ENCODE measurements around the gene HS3ST3A1.
"Not testable (repeated sequence)": the region's sequence is repeated elsewhere in the genome, so short reads cannot be mapped to it uniquely, and the experiment has no call there.

HS3ST3A1 gene

DNA sequence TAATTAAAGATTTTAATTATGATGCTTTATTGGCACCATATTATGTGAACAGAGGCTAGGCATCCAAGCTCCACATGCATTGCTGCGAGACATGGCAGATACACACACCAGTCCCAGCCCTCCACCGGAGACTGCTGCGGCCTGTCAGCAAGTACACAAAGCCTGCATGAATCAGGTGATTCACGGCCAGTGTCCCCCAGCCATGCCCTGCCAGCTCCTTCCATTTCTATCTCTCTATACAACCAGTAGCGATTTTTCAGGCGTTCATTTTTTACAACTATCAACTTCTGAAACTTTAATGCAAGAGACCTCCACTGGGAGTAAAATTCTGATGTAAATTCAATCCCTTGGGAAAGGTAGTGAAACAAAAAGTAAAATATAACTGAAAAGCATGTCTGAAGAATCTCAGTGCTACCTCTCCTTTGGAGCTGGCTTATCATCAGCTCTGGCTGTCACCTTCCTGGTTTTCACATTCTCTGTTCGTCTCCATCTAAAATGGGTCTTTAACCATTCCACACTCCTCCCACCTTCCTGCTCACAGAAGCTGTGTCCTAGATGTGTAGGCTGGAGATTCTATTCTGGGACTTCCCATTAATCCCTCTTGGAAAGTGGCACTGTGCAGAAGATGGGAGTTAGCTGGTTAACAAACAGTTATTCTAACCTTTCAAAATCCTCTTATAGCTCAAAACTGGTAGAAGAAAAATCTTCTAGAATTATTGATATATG is 32.2 kb downstream of the HS3ST3A1 start:
- DNase-seq = no peak

DNA sequence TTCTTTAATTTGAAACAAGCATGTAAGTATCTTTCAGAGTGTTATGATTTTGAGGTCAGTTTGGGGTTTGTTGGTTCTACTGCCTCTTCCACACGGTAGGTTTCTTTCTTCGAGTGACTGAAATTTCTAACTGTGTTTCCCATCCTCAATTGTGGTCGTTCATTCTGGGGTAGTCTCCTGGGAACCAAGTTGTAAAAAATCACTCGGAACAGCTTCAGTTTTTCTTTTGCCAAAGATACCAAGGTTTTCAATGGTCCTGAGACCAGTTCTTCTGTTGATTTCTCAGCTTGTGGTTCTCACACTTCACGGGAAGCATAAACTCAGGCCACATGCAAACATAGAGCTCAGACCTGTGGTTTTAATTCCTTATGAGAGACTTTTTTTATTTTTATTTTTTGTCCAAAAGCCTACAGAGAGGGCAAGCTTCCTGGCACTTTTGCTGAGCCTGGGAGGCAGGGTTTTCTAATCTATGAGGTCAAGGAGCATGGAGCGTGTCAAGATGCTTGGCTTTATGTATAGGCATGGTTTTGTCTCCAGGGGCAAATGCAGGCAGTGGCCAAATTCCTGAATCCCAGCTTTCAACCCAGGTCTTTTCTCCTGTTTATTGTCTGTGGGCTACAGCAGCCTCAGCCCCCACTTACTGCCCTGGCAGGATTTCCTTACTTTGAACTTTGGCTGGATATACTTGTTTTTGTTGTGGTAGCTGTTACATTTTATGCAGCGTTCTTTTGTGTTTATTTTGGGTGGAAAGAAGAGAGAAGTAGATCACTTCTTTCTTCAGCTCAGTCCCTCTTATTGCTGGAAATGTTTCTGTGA is 32.9 kb downstream of the HS3ST3A1 start:
- no peak for DNase-seq

DNA sequence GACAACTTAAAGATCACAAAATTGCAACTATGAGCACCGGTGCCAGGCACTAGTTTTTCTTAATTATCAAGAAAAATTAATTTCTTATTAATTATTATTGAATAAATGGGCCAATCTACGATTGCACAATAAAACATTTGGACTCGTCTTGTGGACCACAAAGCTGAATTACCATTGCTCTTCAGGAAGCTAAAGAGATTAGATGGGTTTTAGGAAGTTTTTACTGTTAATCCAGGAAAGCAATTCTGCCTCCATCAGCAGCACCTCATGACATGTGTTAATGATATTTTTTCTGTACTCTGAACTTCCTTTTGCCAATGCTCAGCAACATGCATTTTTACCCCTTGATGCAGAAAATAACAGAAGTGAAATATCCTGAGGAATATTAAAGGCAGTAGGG is 37.9 kb downstream of the HS3ST3A1 start:
- DNase-seq = no peak

DNA sequence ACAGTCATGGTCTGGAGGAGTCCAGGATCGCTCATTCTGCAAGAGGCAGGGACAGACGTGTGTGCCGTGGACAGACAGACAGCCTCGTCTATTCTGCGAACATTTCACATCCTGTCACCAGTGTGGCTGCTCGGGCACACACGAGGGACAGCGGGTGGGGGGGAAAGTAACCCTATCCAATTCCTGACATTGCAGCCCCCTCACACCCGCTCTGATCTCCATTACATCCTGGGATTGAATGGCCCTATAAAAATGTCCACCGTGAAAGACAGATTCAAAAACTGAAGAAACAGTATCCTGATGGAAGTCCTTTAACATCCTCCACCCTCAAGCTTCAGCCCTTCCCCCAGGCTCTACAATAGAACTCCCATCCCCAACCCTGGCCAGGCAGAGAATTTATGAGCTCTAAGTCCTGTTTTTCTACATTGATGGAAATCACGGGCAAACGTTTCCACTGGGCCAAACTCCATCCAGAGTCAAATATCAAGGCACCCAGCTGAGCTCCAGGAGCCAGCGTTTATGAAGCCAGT is 39.4 kb downstream of the HS3ST3A1 start:
- no peak for DNase-seq

DNA sequence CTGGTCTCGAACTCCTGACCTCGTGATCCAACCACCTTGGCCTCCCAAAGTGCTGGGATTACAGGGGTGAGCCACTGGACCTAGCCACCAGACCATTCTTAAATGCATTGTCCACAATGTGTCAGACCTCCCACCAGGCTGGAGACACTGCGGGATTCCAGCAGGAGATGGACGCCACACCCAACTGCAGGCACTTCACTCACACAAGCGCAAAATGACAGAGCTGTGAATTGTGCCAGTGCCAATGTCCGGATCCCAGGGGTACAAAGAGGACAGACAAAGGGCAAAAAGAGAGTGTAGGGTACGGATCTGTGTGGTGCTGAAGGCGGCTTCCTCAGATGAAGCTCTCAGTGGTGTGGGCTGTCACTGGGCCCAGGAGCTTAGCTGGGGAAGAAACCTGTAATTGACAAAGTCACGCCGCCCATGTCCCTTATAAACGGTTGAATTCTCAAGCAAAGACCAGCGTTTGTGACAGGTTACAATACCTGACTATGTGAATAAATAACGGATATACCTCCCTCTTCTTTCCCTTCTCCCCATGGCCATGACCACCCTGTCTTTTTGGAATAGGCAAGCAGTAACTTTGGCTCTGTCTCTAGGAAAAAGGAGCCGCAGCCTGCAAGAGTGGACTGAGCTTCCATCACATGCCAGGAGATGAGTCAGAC is 40.0 kb downstream of the HS3ST3A1 start:
- no peak for DNase-seq

DNA sequence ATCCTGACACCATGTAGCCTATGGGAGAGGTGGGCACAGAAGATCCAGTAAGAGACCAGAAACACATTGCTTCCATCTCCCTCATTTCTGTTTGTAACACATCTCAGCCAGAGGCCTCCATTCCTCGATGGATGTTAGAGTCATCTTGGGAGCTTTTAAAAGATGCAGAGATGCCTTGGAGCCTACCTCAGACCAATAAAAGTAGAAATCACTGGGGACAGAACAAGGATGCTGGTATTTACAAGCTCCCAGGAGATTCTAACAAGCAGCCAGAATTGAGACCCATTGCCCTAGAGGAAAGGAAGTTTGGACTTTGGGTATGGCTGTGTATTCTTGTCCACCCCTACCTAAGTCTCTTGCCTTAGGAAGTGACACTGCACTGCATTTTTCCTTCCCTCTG is 40.8 kb downstream of the HS3ST3A1 start:
- DNase-seq = no peak

DNA sequence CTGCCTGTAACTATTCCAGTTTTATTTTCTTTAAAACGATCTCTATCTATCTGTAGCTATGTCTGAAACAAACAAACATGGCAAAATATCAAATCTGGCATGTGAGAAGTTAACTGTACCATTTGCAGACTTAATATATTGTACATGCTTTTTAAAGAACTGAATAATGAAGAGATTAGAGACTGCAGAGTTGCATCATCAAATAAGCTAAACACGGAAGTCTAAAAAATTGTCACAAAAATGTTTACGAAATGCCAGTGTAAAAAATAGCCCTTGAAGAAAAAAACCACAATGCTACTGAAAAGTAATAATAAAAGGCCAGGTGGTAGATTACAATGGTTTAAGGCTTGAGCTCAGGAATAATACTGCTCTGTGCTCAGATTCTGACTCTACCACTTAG is 43.1 kb downstream of the HS3ST3A1 start:
- no peak for DNase-seq

DNA sequence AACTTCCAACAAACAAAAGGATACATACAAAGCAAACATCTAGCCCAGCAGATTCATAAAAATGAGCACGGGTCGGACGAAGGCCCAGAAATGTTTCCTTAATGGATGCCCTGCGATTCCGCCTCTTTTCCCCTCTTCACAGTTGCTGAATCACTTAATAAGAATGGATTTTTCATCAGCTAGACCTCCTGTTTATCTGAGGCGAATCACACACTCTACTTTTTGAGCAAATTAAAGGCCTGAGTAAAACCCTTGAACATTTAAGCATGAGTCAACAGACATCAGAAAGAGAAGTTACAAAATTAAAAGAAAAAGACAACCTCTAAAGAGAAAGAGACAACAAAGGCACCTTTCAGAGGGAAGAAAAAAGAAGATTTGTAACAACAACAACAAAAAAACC is 44.7 kb downstream of the HS3ST3A1 start:
- no peak for DNase-seq

DNA sequence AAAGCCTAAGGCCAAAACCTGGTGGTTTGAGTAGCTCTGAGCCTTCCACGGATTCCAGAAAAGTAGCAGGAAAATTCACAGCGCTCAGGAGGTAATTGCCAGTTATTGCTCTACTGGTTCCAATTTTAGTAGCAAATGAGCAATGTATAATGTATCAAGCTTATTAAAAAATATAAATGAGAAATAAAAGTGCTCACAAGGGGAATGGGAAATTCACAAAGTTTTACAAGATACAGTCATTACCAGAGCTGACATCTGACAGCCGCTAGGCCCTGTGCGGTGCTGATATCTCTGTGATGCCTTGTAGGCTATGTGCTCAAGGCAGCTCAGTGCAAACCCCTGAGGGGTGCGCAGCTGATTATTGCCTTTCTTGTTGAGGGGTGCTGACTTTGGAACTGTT is 47.5 kb downstream of the HS3ST3A1 start:
- no peak for DNase-seq

DNA sequence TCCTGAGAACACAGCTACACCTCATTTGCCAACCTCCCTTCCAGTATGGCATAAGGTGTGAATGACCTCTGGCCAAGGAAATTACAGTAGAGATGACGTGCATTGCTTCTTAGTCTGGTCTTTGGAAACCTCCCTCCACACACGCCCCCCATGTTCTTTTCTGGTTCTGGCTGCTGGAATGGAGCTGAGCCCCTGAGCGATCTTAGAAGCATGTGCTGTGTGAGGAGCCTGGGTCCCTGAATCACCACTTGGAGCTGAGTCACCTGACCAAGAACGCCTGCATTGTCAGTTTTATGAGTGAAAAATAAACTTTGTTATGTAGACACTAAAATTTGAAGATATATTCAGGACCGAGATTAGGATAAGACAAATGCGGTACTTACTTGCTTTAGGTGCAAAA is 51.4 kb downstream of the HS3ST3A1 start:
- no peak for DNase-seq

DNA sequence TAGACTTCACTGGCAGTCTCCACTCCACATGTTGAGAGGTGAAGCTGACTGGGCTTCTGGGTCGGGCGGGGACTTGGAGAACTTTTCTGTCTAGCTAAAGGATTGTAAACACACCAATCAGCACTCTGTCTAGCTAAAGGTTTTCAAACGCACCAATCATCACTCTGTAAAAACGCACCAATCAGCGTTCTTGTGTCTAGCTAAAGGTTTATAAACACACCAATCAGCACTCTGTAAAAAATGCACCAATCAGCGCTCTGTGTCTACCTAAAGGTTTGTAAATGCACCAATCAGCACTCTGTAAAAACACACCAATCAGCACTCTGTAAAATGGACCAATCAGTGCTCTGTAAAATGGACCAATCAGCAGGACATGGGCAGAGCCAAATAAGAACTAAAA is 53.2 kb downstream of the HS3ST3A1 start:
- not testable (repeated sequence) for DNase-seq

DNA sequence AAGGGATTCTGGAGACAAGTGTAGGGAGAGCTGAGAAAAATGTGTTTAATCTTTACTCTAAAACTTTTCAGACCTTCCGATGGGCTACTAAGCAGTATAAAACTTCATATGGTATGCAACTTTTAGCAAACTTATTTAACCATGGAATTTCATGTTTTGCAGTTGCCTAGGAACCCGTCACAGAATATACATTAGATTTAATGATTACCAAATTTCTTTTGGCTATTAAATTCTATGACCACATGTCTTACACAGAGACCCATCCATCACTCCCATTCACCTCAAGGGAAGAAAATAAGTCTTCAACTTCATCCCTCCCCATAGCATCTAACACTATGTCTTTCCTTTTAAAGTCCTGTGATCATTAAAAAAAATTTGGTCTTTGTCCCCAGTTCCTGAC is 54.9 kb downstream of the HS3ST3A1 start:
- no peak for DNase-seq

DNA sequence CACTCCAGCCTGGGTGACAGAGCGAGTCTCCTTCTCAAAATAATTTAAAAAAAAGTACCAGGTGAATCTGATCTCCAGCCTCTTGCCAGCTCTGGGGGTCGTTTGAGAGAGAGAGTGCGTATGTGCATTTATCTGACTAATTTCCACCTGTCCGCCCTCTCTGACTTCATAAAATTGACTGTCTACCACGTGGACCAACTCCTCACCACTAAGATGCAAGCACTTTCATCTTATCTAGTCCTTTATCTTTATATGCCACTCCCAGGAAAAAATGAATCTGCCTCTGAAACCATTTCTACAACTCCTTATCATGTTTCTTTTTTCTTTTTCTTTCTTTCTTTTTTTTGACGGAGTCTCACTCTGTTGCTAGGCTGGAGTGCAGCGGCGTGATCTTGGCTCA is 55.8 kb downstream of the HS3ST3A1 start:
- no peak for DNase-seq

DNA sequence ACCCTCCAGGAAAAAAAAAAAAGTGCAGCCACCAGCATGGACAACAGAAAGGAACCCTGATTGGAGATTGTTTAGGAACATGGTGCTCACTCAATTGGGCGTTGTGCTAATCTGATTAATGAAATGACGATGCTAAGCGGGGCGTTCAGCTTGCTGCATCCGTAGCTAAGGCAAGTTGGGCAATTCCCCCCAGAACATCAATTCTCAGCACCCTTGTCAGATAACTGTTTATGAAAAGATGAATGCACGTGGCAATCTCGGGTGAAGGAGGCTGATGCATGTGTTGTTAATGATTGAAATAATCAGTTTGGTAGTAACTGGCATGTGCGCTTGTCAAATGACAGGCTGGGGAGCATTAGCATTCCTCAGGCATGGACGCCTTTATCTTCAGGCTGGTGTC is 57.0 kb downstream of the HS3ST3A1 start:
- no peak for DNase-seq

DNA sequence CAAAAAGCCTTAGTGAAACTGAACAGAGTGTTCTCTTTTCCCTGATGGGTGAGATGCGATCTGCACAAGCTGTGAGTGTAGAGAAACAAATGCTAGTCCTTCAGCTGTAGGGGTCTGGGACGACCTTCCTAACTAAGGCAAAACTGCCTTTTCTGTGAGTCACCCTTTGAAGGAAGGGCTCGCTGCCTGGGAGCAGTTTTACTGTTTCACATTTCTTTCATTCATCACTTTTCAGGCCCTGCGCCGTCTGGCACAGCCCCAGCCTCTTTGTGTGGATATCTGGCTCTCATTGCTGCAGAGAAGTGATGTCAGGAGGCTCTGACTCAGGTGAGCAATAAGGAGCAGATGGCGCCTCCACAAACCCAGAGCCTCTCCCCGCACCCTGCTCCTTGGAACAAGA is 57.4 kb downstream of the HS3ST3A1 start:
- DNase-seq = no peak

DNA sequence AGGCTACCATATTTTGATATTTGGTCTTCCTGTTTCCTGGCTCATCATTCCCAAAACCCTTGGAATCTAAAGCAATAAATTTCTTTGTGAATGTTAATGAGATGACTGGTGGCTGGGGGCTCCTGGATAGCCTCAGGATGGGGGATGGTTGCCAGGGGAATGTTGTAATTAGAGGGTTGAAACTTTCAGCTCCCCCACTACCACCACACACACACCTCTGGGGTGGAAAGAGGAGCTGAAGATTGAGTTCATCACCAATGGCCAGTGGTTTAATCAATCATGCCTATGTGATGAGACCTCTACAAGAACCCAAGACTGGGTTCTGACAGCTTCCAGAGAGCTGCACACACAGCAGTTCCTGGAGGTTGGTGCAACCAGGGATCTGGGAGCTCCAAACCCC is 59.1 kb downstream of the HS3ST3A1 start:
- no peak for DNase-seq

DNA sequence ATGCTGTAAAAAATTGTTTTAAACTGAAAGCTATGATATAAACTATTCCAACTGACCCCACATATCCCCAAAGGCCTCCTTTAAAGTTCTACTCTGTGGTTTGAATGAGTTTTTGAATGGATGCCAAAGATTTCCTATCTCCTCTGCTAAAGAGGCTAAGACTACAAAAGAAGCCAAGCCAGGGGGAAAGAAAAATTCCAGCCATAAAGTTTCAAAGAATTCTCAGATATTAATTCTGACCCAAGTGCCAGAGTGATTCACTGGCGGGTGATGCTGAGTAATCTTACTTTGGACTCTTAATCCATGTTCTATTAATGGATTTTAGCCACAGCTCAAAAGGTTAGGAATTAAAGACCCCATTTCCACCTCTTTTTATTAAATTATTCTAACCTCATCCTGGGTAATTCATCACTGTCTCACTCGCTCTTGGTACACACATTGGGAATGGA is 60.7 kb downstream of the HS3ST3A1 start:
- DNase-seq = no peak

DNA sequence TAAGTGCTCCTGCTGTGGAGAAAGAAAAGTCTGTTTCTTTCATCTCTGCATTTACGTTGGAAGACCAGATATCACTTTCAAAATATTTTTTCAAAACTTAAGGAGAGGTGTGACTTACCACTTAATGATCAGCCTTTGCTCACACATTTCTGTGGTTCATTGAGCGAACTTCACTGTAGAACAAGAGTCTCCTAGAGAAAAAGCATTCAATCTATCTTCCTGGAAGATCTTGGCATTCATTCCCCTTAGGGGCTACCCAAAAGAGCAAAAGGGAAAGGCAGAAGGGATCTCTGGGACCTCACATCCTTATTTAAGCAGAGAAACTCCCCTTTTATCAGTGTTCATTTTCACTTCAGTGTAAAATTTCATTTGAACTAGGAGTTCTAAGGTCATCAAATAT is 61.2 kb downstream of the HS3ST3A1 start:
- DNase-seq = no peak

DNA sequence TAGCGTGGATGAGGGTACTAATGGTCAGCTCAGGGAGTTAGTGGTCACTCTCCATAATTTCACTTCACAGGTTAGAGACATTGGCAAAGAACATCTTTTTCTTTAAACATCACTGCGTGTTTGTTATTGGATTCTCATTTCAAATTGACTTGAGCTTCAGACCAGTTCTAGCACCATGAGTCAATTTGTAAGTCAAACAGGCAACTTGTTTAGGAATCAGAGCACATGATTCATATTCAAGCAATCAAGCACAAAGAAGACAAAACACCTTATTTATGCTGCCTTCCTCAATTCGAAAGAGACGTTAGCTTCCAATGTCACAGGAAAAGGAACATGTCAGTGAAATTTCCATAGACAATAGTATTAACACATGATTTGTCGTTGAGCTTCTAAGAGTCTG is 62.3 kb downstream of the HS3ST3A1 start:
- DNase-seq = no peak

DNA sequence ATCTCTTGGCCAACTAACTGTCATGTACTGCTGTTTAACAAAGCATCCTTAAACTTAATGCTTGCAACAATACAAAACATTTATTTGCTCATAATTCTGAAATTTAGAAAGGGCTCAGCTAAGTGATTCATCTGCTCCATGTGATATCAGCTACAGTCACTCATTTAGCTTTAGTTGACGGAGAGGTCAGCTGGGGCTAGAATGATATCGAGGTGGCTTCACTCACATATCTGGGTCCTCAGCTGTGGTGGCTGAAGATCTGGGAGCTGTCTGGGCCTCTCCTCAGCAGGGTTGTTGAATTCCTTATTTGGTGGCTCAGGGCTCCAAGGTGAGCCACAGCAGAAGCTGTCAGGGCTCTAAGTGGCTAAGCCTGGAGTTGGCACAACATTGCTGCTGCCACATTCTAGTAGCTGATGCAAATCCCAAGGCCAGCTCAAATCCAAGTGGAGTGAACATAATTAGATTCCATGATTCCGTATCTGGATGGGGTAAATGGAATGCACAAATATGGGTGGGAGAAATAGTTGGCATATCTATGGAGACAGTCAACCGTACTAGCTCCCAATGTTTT is 62.8 kb downstream of the HS3ST3A1 start:
- DNase-seq = no peak

DNA sequence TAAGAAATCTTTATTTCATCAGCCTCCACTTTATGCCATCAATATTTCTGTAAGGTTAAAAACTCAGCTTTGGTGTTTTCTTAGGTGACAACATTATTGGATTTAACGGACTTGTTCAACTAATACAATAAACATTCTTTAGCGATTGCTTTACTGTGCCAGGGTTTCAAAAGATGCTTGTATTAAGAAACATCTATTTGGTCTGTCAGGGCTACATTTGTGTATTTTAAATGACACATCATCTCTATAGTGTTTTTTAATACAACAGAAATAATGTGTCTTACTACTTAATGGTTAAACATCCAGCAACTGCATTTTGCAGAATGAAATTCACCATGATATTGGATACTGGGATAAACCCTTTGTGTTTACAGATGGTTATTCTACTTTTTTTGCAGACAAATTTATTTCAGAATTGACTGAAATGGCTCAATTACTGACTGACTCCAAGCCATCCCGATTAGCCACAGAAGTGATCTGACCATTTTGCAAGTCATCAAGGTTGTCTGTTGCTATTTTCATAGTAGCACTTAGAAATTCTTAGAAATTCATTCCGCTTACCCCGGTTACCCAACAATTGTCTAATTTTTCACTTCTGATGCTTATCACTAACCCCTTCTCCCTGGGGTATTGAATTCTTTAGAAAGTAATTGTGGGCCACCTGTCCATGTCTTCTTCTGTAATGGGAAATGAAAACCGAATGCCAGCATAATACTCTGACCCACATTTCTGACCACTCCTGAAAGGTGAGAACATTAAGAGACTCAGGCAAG is 63.7 kb downstream of the HS3ST3A1 start:
- DNase-seq = no peak

DNA sequence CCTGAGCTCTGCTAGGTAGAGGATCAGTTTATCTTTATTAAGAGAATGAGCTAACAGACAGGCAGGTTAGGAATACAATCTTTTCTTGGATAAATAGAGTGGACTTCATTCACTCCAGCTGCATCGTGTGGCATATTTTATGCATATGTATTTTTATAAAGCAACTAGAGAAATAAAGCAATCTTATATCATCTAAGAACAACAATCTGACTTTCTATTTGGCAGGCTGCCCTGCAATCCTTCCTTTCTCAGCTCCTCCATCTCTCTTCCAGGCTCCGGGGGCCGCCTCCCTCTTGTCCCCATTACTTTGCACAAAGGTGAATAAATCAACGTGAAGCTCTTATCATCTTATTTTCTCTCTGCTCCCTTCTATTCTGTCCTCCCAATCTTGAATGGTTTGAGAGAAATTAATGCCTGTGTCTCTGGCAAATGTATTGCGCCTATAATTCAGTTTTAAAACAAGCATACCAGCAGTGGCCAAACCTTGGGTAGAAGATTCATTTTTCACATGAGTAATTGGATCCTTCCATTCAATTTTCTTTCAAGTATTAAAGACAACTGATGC is 64.5 kb downstream of the HS3ST3A1 start:
- no peak for DNase-seq
